Common myeloid progenitor, CD34-positive (primary cell): ENCODE measurements around the gene CABP2.

Experiments
- CTCF ChIA-PET: fragments of 350-600 bp; sonication (Branson Sonifier 250); formaldehyde crosslinking; loops from one replicate; lab custom pipeline; 2021; ENCODE audit warnings: antibody characterized with exemption; lab: Charles Lee
- POLR2A ChIA-PET: fragments of 350-600 bp; sonication (Branson Sonifier 250); formaldehyde crosslinking; loops from one replicate; lab custom pipeline; 2021; ENCODE audit warnings: antibody characterized with exemption; lab: Charles Lee
- DNase-seq, 3 donors: peaks; one replicate each; pipeline versions ENCODE4 v3.0.0 to v3.0.0-alpha.2; 2013
- H3K27ac ChIP-seq, 2 experiments: 1 replicate in 1 of 2; 2 replicates in 1 of 2; pipeline ENCODE4 v1.7.0; 2013; ENCODE audit warnings: inconsistent platforms in 2 of 2, low read length in 2 of 2, mild to moderate bottlenecking in 2 of 2, low read depth in 1 of 2, moderate library complexity in 1 of 2; ENCODE audit not compliant: severe bottlenecking in 2 of 2, insufficient read depth in 1 of 2, poor library complexity in 1 of 2
- H3K27me3 ChIP-seq, 5 experiments: replicated peaks in 2 of 5; 1 replicate in 3 of 5; 2 replicates in 2 of 5; pipeline versions ENCODE4 v1.6.1 to v1.7.0; 2013; ENCODE audit warnings: low read length in 4 of 5, mild to moderate bottlenecking in 2 of 5, moderate library complexity in 2 of 5, inconsistent platforms in 1 of 5; ENCODE audit not compliant: insufficient read depth in 5 of 5, control insufficient read depth in 4 of 5
- H3K36me3 ChIP-seq, 4 experiments: 1 replicate in 2 of 4; 2 replicates in 2 of 4; pipeline versions ENCODE4 v1.6.1 to v1.7.0; 2013; ENCODE audit warnings: low read length in 3 of 4, control low read depth in 1 of 4, mild to moderate bottlenecking in 1 of 4; ENCODE audit not compliant: control insufficient read depth in 4 of 4, insufficient read depth in 4 of 4
- H3K4me1 ChIP-seq, 4 experiments: 1 replicate in 3 of 4; 2 replicates in 1 of 4; pipeline versions ENCODE4 v1.6.1 to v1.7.1; 2013; ENCODE audit warnings: low read length in 3 of 4, mild to moderate bottlenecking in 3 of 4, control low read depth in 1 of 4, inconsistent platforms in 1 of 4, moderate library complexity in 1 of 4; ENCODE audit not compliant: control insufficient read depth in 4 of 4, insufficient read depth in 4 of 4; ENCODE audit errors: control extremely low read depth in 1 of 4
- H3K4me3 ChIP-seq, 7 experiments: 1 replicate in 4 of 7; 2 replicates in 3 of 7; pipeline versions ENCODE4 v1.5.1 to v1.7.0; 2013; ENCODE audit warnings: mild to moderate bottlenecking in 7 of 7, low read length in 6 of 7, moderate library complexity in 6 of 7, inconsistent platforms in 2 of 7, low read depth in 2 of 7, control low read depth in 1 of 7; ENCODE audit not compliant: insufficient read depth in 4 of 7, control insufficient read depth in 1 of 7; ENCODE audit errors: extremely low read depth in 1 of 7
- H3K9me3 ChIP-seq, 5 experiments: 1 replicate in 4 of 5; 2 replicates in 1 of 5; pipeline versions ENCODE4 v1.6.1 to v1.7.1; 2013; ENCODE audit warnings: low read length in 4 of 5, mild to moderate bottlenecking in 2 of 5, inconsistent platforms in 1 of 5, low read depth in 1 of 5, moderate library complexity in 1 of 5; ENCODE audit not compliant: control insufficient read depth in 4 of 5, insufficient read depth in 2 of 5; ENCODE audit errors: control extremely low read depth in 1 of 5
- WGBS: methylation state at CpG from one replicate; pipeline ENCODE4 v1.1.5; 2013; ENCODE audit not compliant: insufficient coverage; 5-methylcytosine and 5-hydroxymethylcytosine counted together

The CABP2 gene

GRCh38 chr11:67500831-67501715 lies 22.2 kb downstream of the CABP2 start:
- no peaks in the 10 kb centered on the region for H3K9me3 ChIP-seq
- no peak for DNase-seq
- peaks cover 0 to 28% (median 25%) of the 10 kb centered on the region in 4 experiments for H3K4me1 ChIP-seq
- peaks cover 2 to 32% (median 9%) of the 10 kb centered on the region in 4 experiments for H3K36me3 ChIP-seq
- POLR2A ChIA-PET: no interaction called here
- no peak overlapping the region for H3K27ac ChIP-seq
- H3K4me3 ChIP-seq: no peak overlapping the region
- WGBS: 92% methylated on average over 9 of the region's 9 CpGs
- CTCF ChIA-PET: interaction anchor here (1.1 kb wide), 1 partner anchor 13 kb away, joined by 3 read pairs; no protein-coding TSS in a partner anchor
- H3K27me3 ChIP-seq: peaks cover 0 to 22% (median 0%) of the 10 kb centered on the region in 5 experiments

- Histone ChIP-seq H3K36me3 (peaks cover 2 to 38% (median 10%) of the 10 kb centered on the region in 4 experiments), H3K27ac (no peak overlapping the region), H3K4me3 (no peak overlapping the region), H3K9me3 (no peaks in the 10 kb centered on the region), H3K4me1 (peaks cover 0 to 22% (median 19%) of the 10 kb centered on the region in 4 experiments), H3K27me3 (peaks cover 0 to 22% (median 0%) of the 10 kb centered on the region in 5 experiments)
- CTCF ChIA-PET: no interaction called here
- POLR2A ChIA-PET: no interaction called here
- WGBS: no CpG with 5 or more reads among the region's 1 CpG
- no peak for DNase-seq
Measured at GRCh38 chr11:67500484-67500821, 22.8 kb downstream of the CABP2 start.

- peaks cover 0 to 18% (median 14%) of the 10 kb centered on the region in 4 experiments for H3K4me1 ChIP-seq
Measured at GRCh38 chr11:67499808-67500483, 23.3 kb downstream of the CABP2 start.

GRCh38 chr11:67498544-67498972 lies 24.7 kb downstream of the CABP2 start:
- POLR2A ChIA-PET: no interaction called here
- H3K27ac ChIP-seq: no peak overlapping the region
- no peak overlapping the region for H3K4me3 ChIP-seq
- no peaks in the 10 kb centered on the region for H3K9me3 ChIP-seq
- 94% methylated on average over 21 of the region's 21 CpGs for WGBS
- CTCF ChIA-PET: no interaction called here
- H3K27me3 ChIP-seq: peaks cover 0 to 14% (median 0%) of the 10 kb centered on the region in 5 experiments
- no peak for DNase-seq
- H3K36me3 ChIP-seq: peaks cover 2 to 49% (median 15%) of the 10 kb centered on the region in 4 experiments
- H3K4me1 ChIP-seq: peaks cover 0 to 5% (median 1%) of the 10 kb centered on the region in 4 experiments

More at GRCh38 chr11:67499808-67500483, 23.3 kb downstream of the CABP2 start:
- peaks cover 0 to 22% (median 0%) of the 10 kb centered on the region in 5 experiments for H3K27me3 ChIP-seq
- CTCF ChIA-PET: no interaction called here
- POLR2A ChIA-PET: no interaction called here
- no peaks in the 10 kb centered on the region for H3K9me3 ChIP-seq
- no peak overlapping the region for H3K4me3 ChIP-seq
- 97% methylated on average over 20 of the region's 26 CpGs for WGBS
- DNase-seq: no peak
- H3K27ac ChIP-seq: no peak overlapping the region
- H3K36me3 ChIP-seq: peaks cover 2 to 43% (median 11%) of the 10 kb centered on the region in 4 experiments

GRCh38 chr11:67497656-67498291 lies 25.5 kb downstream of the CABP2 start:
- Histone ChIP-seq H3K9me3 (no peaks in the 10 kb centered on the region), H3K36me3 (peaks cover 2 to 57% (median 16%) of the 10 kb centered on the region in 4 experiments), H3K4me3 (no peak overlapping the region), H3K4me1 (peaks cover 0 to 4% (median 0%) of the 10 kb centered on the region in 4 experiments), H3K27ac (no peak overlapping the region), H3K27me3 (peaks cover 0 to 6% (median 0%) of the 10 kb centered on the region in 5 experiments)
- no peak for DNase-seq
- WGBS: 96% methylated on average over 17 of the region's 21 CpGs
- ChIA-PET POLR2A (no interaction called here), CTCF (no interaction called here)

- no peak overlapping the region for H3K4me3 ChIP-seq
- POLR2A ChIA-PET: no interaction called here
Measured at GRCh38 chr11:67496113-67496512, 27.1 kb downstream of the CABP2 start.

More at GRCh38 chr11:67496113-67496512, 27.1 kb downstream of the CABP2 start:
- DNase-seq: no peak
- CTCF ChIA-PET: no interaction called here
- Histone ChIP-seq H3K4me1 (peaks cover 0 to 1% (median 0%) of the 10 kb centered on the region in 4 experiments), H3K27me3 (no peaks in the 10 kb centered on the region), H3K36me3 (peaks cover 3 to 62% (median 20%) of the 10 kb centered on the region in 4 experiments), H3K9me3 (no peaks in the 10 kb centered on the region), H3K27ac (no peak overlapping the region)
- WGBS: 95% methylated on average over 11 of the region's 12 CpGs
